A673 (cell line): Measurements from ENCODE around the gene DEXI. TPM values are rescaled to one million over a fixed set of nuclear protein-coding genes. Genes with fewer than 3 reads are reported as not detected.
A peak's percentile ranks its signal among the peaks of the same experiment; 100 is the strongest.

Source experiments
- BruUV-seq: library from RNA; stranded (reverse); fragments of 400-500 nt; replicated peaks from 2 replicates; lab custom pipeline; 2021; lab: Mats Ljungman, UMichigan
- CTCF ChIA-PET: fragments of 300-600 bp; sonication (Branson Sonifier 250); formaldehyde crosslinking; loops from one replicate; lab custom pipeline; 2022; ENCODE audit warnings: antibody characterized with exemption; lab: Charles Lee
- POLR2A ChIA-PET: fragments of 300-600 bp; sonication (Branson Sonifier 250); formaldehyde crosslinking; loops from one replicate; lab custom pipeline; 2022; ENCODE audit warnings: antibody characterized with exemption; ENCODE audit not compliant: low non-redundant PET; lab: Charles Lee
- DNase-seq: peaks from one replicate; pipeline ENCODE4 v3.0.0-alpha.2; 2015; ENCODE audit warnings: low spot score
- H3K27ac ChIP-seq: fragments of 200-600 bp; sonication (generic); 2 replicates; pipeline ENCODE4 v1.5.1; 2016; ENCODE audit warnings: mixed run types, low read depth, mild to moderate bottlenecking, mixed read lengths, antibody characterized with exemption, low read length; ENCODE audit not compliant: poor library complexity, severe bottlenecking
- H3K27me3 ChIP-seq: fragments of 200-600 bp; sonication (generic); replicated peaks from 2 replicates; pipeline ENCODE4 v1.6.1; 2017; ENCODE audit warnings: mixed run types, low read depth, mild to moderate bottlenecking, mixed read lengths, antibody characterized with exemption, low read length; ENCODE audit not compliant: insufficient read depth, poor library complexity
- H3K36me3 ChIP-seq: fragments of 200-600 bp; sonication (generic); 2 replicates; pipeline ENCODE4 v1.6.1; 2016; ENCODE audit warnings: mixed run types, mild to moderate bottlenecking, mixed read lengths, antibody characterized with exemption, low read length; ENCODE audit not compliant: insufficient read depth, poor library complexity, severe bottlenecking
- H3K4me1 ChIP-seq: fragments of 200-600 bp; sonication (generic); 2 replicates; pipeline ENCODE4 v1.6.1; 2017; ENCODE audit warnings: mixed run types, mild to moderate bottlenecking, mixed read lengths, antibody characterized with exemption, low read length; ENCODE audit not compliant: insufficient read depth, poor library complexity, severe bottlenecking
- H3K4me3 ChIP-seq: fragments of 200-600 bp; sonication (generic); 2 replicates; pipeline ENCODE4 v1.5.1; 2016; ENCODE audit warnings: low read depth, mixed run types, mild to moderate bottlenecking, mixed read lengths, low read length; ENCODE audit not compliant: poor library complexity, severe bottlenecking
- H3K9me3 ChIP-seq: fragments of 200-600 bp; sonication (generic); 2 replicates; pipeline ENCODE4 v1.6.1; 2016; ENCODE audit warnings: mixed run types, low read depth, mild to moderate bottlenecking, mixed read lengths, antibody characterized with exemption, low read length; ENCODE audit not compliant: poor library complexity, severe bottlenecking
- CTCF ChIP-seq: fragments of 300-800, 200-600 bp; sonication (generic); conservative IDR thresholded peaks from 2 replicates; pipeline ENCODE4 v1.5.1; 2017; ENCODE audit warnings: low read depth, mild to moderate bottlenecking, antibody characterized with exemption, low read length, moderate library complexity, mixed read lengths
- EZH2 ChIP-seq: fragments of 200-600 bp; sonication (generic); IDR thresholded peaks from 2 replicates; pipeline ENCODE4 v1.6.1; 2017; ENCODE audit warnings: borderline replicate concordance, low read depth, mild to moderate bottlenecking, mixed read lengths, antibody characterized with exemption, low read length; ENCODE audit not compliant: poor library complexity, severe bottlenecking
- intact Hi-C: fragments of 100-400 bp; cut with micrococcal nuclease; formaldehyde crosslinking; loops from one replicate; pipeline ENCODE4 v1.10.0; 2022; ENCODE audit not compliant: unreplicated experiment
- total RNA-seq: library from RNA; stranded (reverse); gene quantifications from 2 replicates; pipeline ENCODE4 v1.2.3, GENCODE V29; 2021

DEXI gene
- total RNA-seq, 1 experiment from 2014 or later = 30.7 TPM

- Histone ChIP-seq H3K36me3 (peaks cover 6% of the 10 kb centered on the region), H3K4me1 (no peaks in the 10 kb centered on the region), H3K27ac (no peak overlapping the region), H3K4me3 (no peak overlapping the region), H3K27me3 (no peaks in the 10 kb centered on the region), H3K9me3 (no peaks in the 10 kb centered on the region)
- TF ChIP-seq EZH2 = no peak
- TF ChIP-seq CTCF = peak; percentile 98
- CTCF ChIA-PET = interaction anchor here (0.6 to 1.3 kb wide), 5 partner anchors 16 to 568 kb away, joined by 3 to 4 read pairs (median 3); partner anchors contain the start of gene SOCS1
- peak; percentile 83 for DNase-seq
- POLR2A ChIA-PET = interaction anchor here (0.6 kb wide), 1 partner anchor 396 kb away, joined by 4 read pairs; no protein-coding TSS in a partner anchor
- intact Hi-C loops = loop anchor here (1.0 to 10.0 kb wide), 3 partner anchors 678 to 851 kb away; no protein-coding TSS in a partner anchor
- no TSS peak for BruUV-seq
These were observed 22.0 kb upstream of the DEXI start for GRCh38 chr16:10964039-10964890.

- no peak for DNase-seq
- TF ChIP-seq EZH2 (no peak), CTCF (no peak)
- BruUV-seq = no TSS peak
- H3K27ac ChIP-seq = no peak overlapping the region
- ChIA-PET POLR2A (no interaction called here), CTCF (interaction anchor here (0.5 kb wide), 2 partner anchors 41 to 447 kb away, joined by 3 read pairs; no protein-coding TSS in a partner anchor)
- H3K9me3 ChIP-seq = no peaks in the 10 kb centered on the region
- intact Hi-C loops = loop anchor here (5.0 to 10.0 kb wide), 2 partner anchors 681 to 854 kb away; no protein-coding TSS in a partner anchor
- no peak overlapping the region for H3K4me3 ChIP-seq
- H3K36me3 ChIP-seq = peaks cover 6% of the 10 kb centered on the region
- H3K27me3 ChIP-seq = no peaks in the 10 kb centered on the region
- H3K4me1 ChIP-seq = peaks cover 10% of the 10 kb centered on the region
These were observed 19.0 kb upstream of the DEXI start for GRCh38 chr16:10961231-10961630.

- POLR2A ChIA-PET = no interaction called here
- no peak for TF ChIP-seq CTCF
- TF ChIP-seq EZH2 = no peak
- no peak for DNase-seq
- Histone ChIP-seq H3K4me1 (peaks cover 13% of the 10 kb centered on the region), H3K4me3 (no peak overlapping the region), H3K27me3 (no peaks in the 10 kb centered on the region), H3K9me3 (no peaks in the 10 kb centered on the region), H3K36me3 (peaks cover 6% of the 10 kb centered on the region), H3K27ac (no peak overlapping the region)
- BruUV-seq = no TSS peak
- CTCF ChIA-PET = interaction anchor here (0.6 kb wide), 1 partner anchor 1460 kb away, joined by 4 read pairs; no protein-coding TSS in a partner anchor
- intact Hi-C loops = no loop called here
These were observed 16.9 kb upstream of the DEXI start for GRCh38 chr16:10959161-10959560.
